Stimulated activated CD4-positive, alpha-beta T cell treated with anti-CD3 and anti-CD28 coated beads, Interleukin-4, amount 100 ng/mL, for 24 hours (primary cell): ENCODE measurements around the gene FLT4.
"Not testable (repeated sequence)": the region's sequence is repeated elsewhere in the genome, so short reads cannot be mapped to it uniquely, and the experiment has no call there.

Experiments used
- DNase-seq: peaks from one replicate; pipeline ENCODE4 v3.0.0-alpha.2; 2020

Gene FLT4

GRCh38 chr5:180649297-180650039, at the start of gene FLT4:
TSS of gene FLT4 (minus strand) at chr5:180649600. CDS start at chr5:180649545, 55 bp downstream.
- DNase-seq, result no peak

- no peak for DNase-seq
Measured at GRCh38 chr5:180699042-180699441, 49.6 kb upstream of the FLT4 start.

- no peak for DNase-seq
Measured at GRCh38 chr5:180696116-180696515, 46.7 kb upstream of the FLT4 start.

- no peak for DNase-seq
Measured at GRCh38 chr5:180692429-180692828, 43.0 kb upstream of the FLT4 start.

- no peak for DNase-seq
Measured at GRCh38 chr5:180691046-180691445, 41.6 kb upstream of the FLT4 start.

GRCh38 chr5:180690562-180690961, 41.2 kb upstream of the FLT4 start:
- DNase-seq, result no peak

- no peak for DNase-seq
Measured at GRCh38 chr5:180689775-180690174, 40.4 kb upstream of the FLT4 start.

GRCh38 chr5:180689071-180689694, 39.8 kb upstream of the FLT4 start:
- peak; percentile 48 for DNase-seq

GRCh38 chr5:180688330-180689070, 39.1 kb upstream of the FLT4 start:
- DNase-seq, result peak; percentile 27

- not testable (repeated sequence) for DNase-seq
Measured at GRCh38 chr5:180686799-180687198, 37.4 kb upstream of the FLT4 start.

- no peak for DNase-seq
Measured at GRCh38 chr5:180684623-180685161, 35.3 kb upstream of the FLT4 start.

- DNase-seq, result no peak
Measured at GRCh38 chr5:180683220-180683922, 34.0 kb upstream of the FLT4 start.

GRCh38 chr5:180682560-180682959, 33.2 kb upstream of the FLT4 start:
- DNase-seq, result no peak

- DNase-seq, result not testable (repeated sequence)
Measured at GRCh38 chr5:180682008-180682407, 32.6 kb upstream of the FLT4 start.

GRCh38 chr5:180678319-180678718, 28.9 kb upstream of the FLT4 start:
- not testable (repeated sequence) for DNase-seq

GRCh38 chr5:180675036-180675635, 25.7 kb upstream of the FLT4 start:
- DNase-seq, result no peak

- not testable (repeated sequence) for DNase-seq
Measured at GRCh38 chr5:180674090-180674475, 24.7 kb upstream of the FLT4 start.

- no peak for DNase-seq
Measured at GRCh38 chr5:180673371-180674089, 24.1 kb upstream of the FLT4 start.

GRCh38 chr5:180671958-180672524, 22.6 kb upstream of the FLT4 start:
- DNase-seq, result not testable (repeated sequence)

GRCh38 chr5:180670586-180671359, 21.4 kb upstream of the FLT4 start:
- DNase-seq, result peak; percentile 49

- no peak for DNase-seq
Measured at GRCh38 chr5:180670157-180670556, 20.8 kb upstream of the FLT4 start.
